GM18526 (cell line): Measurements from ENCODE around the gene AP3D1.
A peak's percentile ranks its signal among the peaks of the same experiment; 100 is the strongest.

Experiments used
- POLR2A ChIP-seq: IDR thresholded peaks from 3 replicates; pipeline ENCODE4 v1.6.1; 2011; ENCODE audit not compliant: insufficient read length; ENCODE audit errors: extremely low read depth

The AP3D1 gene

GRCh38 chr19:2096480-2097202 is 54.7 kb downstream of the AP3D1 start, which contains the start of gene IZUMO4:
Gene IZUMO4, plus strand, starts transcription at chr19:2096915. Its CDS starts 31 bp downstream, at chr19:2096946.
- TF ChIP-seq POLR2A: peak; percentile 22

- TF ChIP-seq POLR2A: peak; percentile 86
These were observed 55.3 kb downstream of the AP3D1 start, which contains the start of gene MOB3A for GRCh38 chr19:2096034-2096479. Gene MOB3A, minus strand, starts transcription at chr19:2096326. Its CDS starts 17,766 bp downstream, at chr19:2078560.

GRCh38 chr19:2089727-2090053 is 61.7 kb downstream of the AP3D1 start:
- no peak for TF ChIP-seq POLR2A

GRCh38 chr19:2089001-2089711 is 62.2 kb downstream of the AP3D1 start:
- TF ChIP-seq POLR2A: peak; percentile 30

GRCh38 chr19:2087621-2088100 is 63.7 kb downstream of the AP3D1 start:
- TF ChIP-seq POLR2A: peak; percentile 42

- TF ChIP-seq POLR2A: peak; percentile 78
These were observed 66.2 kb downstream of the AP3D1 start for GRCh38 chr19:2084993-2085720.

- TF ChIP-seq POLR2A: peak; percentile 30
These were observed 68.1 kb downstream of the AP3D1 start for GRCh38 chr19:2083174-2083854.

- no peak for TF ChIP-seq POLR2A
These were observed 69.2 kb downstream of the AP3D1 start for GRCh38 chr19:2081873-2082810.

GRCh38 chr19:2080336-2080988 is 70.9 kb downstream of the AP3D1 start:
- no peak for TF ChIP-seq POLR2A

GRCh38 chr19:2079865-2080301 is 71.5 kb downstream of the AP3D1 start:
- TF ChIP-seq POLR2A: no peak

- peak; percentile 21 for TF ChIP-seq POLR2A
These were observed 72.1 kb downstream of the AP3D1 start for GRCh38 chr19:2079076-2079864.

GRCh38 chr19:2077833-2078619 is 73.3 kb downstream of the AP3D1 start:
- no peak for TF ChIP-seq POLR2A
